HG02885 (cell line): ENCODE results near the gene SOX30.
A peak's percentile ranks its signal among the peaks of the same experiment; 100 is the strongest.

ENCODE experiments used
- ATAC-seq: cut with Tn5 transposase; IDR thresholded peaks from one replicate; pipeline ENCODE4 v1.9.1; 2021; ENCODE audit warnings: mild to moderate bottlenecking; ENCODE audit not compliant: unreplicated experiment, poor library complexity

Gene SOX30

GRCh38 chr5:157665467-157666070, 13.3 kb upstream of the SOX30 start:
- no peak for ATAC-seq

- no peak for ATAC-seq
Measured at GRCh38 chr5:157659868-157660660, 7.8 kb upstream of the SOX30 start.

- no peak for ATAC-seq
Measured at GRCh38 chr5:157658893-157659292, 6.7 kb upstream of the SOX30 start.

- ATAC-seq: no peak
Measured at GRCh38 chr5:157657516-157657915, 5.3 kb upstream of the SOX30 start.

GRCh38 chr5:157651623-157652376, 438 bp downstream of the SOX30 start:
- ATAC-seq: peak; percentile 93

- ATAC-seq: no peak
Measured at GRCh38 chr5:157650991-157651611, 1.1 kb downstream of the SOX30 start.

- ATAC-seq: no peak
Measured at GRCh38 chr5:157649101-157649500, 3.1 kb downstream of the SOX30 start.

- no peak for ATAC-seq
Measured at GRCh38 chr5:157648275-157648990, 3.8 kb downstream of the SOX30 start.

GRCh38 chr5:157640406-157641066, 11.7 kb downstream of the SOX30 start:
- no peak for ATAC-seq

- no peak for ATAC-seq
Measured at GRCh38 chr5:157630341-157630740, 21.9 kb downstream of the SOX30 start.

GRCh38 chr5:157626831-157627230, 25.4 kb downstream of the SOX30 start:
- no peak for ATAC-seq

- no peak for ATAC-seq
Measured at GRCh38 chr5:157624144-157624543, 28.1 kb downstream of the SOX30 start.

- ATAC-seq: no peak
Measured at GRCh38 chr5:157620776-157621175, 31.5 kb downstream of the SOX30 start.

- ATAC-seq: no peak
Measured at GRCh38 chr5:157618191-157618765, 34.0 kb downstream of the SOX30 start.

- ATAC-seq: no peak
Measured at GRCh38 chr5:157616785-157617184, 35.5 kb downstream of the SOX30 start.

GRCh38 chr5:157613385-157614245, 38.6 kb downstream of the SOX30 start:
- ATAC-seq: no peak

- ATAC-seq: no peak
Measured at GRCh38 chr5:157612581-157612980, 39.7 kb downstream of the SOX30 start.
